Limb (tissue), 2 donors: ENCODE measurements around the gene BSN.

Source experiments
- DNase-seq, 2 donors: peaks; one replicate each; pipeline ENCODE4 v3.0.0-alpha.2; 2016; ENCODE audit errors: extremely low spot score in 2 of 2

Gene BSN

DNA sequence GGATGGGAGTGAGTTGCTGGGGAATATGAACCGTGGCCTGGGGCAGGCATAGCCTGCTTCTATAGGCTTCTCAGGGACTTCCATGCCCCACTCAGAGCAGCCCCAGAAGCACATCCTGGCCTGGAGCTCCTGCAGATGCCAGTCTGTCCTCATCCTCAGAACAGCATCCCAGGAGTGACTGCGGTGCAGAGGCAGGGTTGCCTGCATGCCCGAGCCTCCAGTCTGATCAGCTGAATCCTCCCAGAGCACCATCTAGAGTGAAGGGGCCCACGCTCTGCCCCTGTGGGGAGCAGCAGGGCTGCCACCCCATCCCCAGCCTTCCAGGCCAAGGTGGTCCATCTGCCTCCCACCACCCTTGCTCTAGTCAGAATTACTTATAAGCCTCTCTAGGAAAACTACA lies 75.2 kb downstream of the BSN start:
- DNase-seq = no peak

DNA sequence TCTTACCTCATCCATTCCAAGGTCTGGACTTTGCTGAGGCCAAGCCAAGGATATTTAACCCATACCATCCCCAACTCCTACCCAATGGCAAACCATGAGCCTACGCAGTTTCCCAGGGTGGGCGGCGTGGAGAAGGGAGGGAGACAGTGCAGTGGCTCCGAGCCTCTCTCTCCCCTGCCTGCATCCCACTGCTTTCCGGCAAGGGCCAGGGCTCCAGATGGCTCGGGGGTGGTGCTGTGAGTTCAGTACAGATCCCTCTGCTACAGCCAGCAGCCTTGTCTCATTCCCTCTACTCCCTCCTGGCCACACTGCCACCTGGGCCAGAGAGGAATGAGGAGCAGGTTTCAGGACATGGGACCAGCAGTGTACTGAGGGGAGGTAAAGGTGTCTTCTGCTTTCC lies 75.6 kb downstream of the BSN start:
- DNase-seq = no peak

DNA sequence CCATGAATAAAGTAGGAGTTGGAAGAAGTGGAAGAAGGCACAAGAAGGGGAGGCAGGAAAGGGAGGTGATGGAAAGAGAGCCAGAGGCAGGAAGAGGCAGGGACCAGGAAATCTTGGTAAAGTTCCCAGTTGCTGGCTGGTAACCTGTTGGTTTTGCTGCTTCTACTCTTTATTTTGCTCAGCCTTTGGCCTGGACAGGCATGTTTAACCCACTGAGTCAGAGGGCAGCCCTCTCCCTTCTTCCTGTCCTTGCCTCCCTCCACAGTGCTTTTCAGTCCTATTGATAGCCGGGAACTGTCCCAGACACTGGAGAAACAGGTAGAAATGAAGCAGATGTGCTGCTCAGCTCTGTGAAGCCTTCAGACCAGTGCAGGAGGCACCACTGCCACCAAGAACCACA lies 76.5 kb downstream of the BSN start:
- DNase-seq = no peak

GRCh38 chr3:49634736-49635135 lies 80.5 kb downstream of the BSN start:
- no peak for DNase-seq

DNA sequence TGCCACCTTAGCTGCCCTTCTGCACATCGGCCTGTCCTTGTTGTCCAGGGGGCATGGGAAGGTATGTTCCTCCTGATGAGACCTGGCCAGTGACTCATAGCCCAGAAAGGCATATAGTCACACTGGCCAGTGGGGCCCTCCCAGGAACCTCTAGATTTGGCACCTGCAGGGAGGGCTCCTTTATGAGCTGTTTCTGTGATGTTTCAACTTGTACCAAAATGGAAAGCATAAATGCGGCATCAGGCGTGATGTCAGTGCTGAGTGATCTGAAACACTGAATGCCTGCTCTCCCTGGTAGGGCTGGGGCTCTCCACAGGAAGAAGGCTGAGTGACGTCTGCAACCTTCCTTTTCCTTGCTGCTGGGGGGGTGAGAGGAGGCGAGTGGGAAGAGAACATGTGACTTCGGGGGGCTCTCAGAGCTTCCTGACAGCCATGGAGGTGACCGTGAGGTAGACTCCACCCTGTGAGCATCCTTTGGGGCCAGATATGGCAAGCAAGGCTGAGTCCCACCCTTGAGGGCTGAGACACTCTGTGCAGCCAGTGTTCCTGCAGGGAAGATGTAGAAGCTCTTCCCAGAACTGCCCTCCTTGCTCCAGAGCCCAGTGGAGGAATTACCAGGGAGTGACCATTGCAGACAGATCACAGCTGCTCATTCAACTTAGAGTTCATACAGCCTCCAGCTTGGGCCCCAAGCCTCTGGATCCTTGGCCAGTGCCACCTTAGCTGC lies 82.8 kb downstream of the BSN start:
- DNase-seq = no peak

- no peak for DNase-seq
Observed at GRCh38 chr3:49638445-49638844, 84.2 kb downstream of the BSN start.

- DNase-seq = no peak
Observed at GRCh38 chr3:49639551-49639950, 85.3 kb downstream of the BSN start.

GRCh38 chr3:49641292-49641691 lies 87.0 kb downstream of the BSN start:
- DNase-seq = no peak

DNA sequence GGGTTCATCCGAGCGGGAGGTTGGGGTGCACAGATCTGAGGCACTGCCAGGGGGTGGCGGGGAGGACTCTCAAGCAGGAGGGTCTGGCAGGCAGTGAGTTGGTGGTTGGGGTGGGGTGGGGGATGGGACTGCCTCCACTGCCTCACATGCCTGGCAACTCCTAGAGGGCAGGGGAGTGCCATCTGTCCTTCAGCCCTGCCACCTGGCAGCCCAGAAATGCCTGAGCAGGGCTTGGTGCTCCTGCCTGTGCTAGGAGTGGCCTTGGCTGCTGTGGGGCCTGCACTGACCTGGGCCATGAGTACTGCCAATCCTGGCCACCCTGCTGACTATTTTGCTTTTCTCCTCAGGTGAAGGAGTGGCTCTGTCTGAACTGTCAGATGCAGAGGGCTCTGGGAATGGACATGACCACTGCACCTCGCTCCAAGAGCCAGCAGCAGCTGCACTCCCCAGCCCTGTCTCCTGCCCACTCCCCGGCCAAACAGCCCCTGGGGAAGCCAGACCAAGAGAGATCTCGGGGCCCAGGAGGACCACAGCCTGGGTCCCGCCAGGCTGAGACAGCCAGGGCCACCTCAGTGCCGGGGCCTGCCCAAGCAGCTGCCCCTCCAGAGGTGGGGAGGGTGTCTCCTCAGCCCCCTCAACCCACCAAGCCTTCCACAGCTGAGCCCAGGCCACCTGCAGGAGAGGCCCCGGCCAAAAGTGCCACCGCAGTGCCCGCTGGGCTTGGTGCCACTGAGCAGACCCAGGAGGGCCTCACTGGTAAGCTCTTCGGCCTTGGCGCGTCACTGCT lies 87.8 kb downstream of the BSN start:
- DNase-seq = no peak

GRCh38 chr3:49642708-49643145 lies 88.5 kb downstream of the BSN start:
- no peak for DNase-seq

DNA sequence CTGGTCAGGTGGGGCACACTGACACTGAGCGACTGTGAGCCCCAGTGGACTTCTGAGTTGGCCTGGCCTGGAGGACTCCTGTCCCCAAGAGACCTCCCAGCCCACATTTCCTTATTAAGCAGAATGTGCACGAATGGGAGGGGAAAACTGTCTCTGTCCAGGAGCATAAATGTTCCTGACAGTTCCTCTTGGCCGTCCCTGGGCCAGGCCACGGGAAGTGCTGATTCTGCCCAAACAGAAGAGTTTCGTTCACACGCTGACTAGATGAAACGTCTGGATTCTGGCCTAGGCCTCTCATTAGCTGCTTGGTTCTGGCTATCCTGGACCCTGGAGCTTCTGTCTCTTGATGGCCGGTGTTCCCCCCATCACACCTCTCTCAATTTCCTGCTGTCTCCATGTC lies 90.4 kb downstream of the BSN start:
- DNase-seq = no peak

DNA sequence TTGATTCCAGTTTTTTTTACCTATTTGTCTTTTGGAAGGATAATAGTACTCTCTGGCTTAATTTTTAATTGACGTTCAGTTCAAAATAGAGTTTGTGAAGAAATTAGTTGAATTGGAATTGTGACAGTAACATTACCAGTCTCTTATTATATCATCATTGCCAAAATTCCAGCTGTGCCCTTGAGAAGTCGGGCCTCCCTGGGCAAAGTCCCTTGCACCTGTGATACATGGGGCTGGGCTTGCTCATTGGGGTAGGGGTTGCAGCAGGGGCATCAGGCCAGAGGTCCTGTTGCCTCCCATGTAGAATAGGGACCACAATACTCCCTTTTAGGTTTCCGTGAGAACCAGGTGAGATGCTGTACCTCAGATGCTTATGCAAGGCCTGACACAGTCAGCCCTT lies 92.0 kb downstream of the BSN start:
- DNase-seq = no peak

- DNase-seq = no peak
Observed at GRCh38 chr3:49647741-49648140, 93.5 kb downstream of the BSN start.

- DNase-seq = no peak
Observed at GRCh38 chr3:49648354-49649019, 94.2 kb downstream of the BSN start.

GRCh38 chr3:49649576-49649975 lies 95.3 kb downstream of the BSN start:
- no peak for DNase-seq

GRCh38 chr3:49650177-49650576 lies 95.9 kb downstream of the BSN start:
- DNase-seq = no peak

DNA sequence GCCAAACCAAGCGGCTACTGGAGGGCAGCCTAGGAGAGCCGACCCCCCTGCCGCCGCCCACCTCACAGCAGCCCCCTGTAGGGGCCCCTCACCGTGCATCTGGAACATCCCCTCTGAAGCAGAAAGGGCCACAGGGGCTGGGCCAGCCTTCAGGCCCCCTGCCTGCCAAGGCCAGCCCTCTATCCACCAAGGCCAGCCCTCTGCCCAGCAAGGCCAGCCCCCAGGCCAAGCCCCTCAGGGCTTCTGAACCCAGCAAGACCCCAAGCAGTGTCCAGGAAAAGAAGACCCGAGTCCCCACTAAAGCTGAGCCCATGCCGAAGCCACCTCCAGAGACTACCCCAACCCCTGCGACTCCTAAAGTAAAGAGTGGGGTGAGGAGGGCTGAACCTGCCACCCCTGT lies 96.4 kb downstream of the BSN start:
- DNase-seq = peak in 1 of 2 donors; percentile 56

GRCh38 chr3:49652218-49652902 lies 98.1 kb downstream of the BSN start:
- DNase-seq = no peak

DNA sequence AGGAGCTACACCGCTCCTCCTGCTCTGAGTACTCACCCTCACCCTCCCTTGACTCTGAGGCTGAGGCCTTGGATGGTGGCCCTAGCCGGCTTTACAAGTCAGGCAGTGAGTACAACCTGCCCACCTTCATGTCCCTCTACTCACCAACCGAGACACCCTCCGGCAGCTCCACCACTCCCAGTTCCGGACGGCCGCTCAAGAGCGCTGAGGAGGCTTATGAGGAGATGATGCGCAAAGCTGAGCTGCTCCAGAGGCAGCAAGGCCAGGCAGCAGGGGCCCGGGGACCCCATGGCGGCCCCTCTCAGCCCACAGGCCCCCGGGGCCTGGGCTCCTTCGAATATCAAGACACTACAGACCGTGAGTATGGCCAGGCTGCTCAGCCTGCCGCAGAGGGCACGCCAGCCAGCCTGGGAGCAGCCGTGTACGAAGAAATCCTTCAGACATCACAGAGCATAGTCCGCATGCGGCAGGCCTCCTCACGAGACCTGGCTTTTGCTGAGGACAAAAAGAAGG lies 98.7 kb downstream of the BSN start:
- no peak for DNase-seq

- DNase-seq = no peak
Observed at GRCh38 chr3:49653621-49654020, 99.3 kb downstream of the BSN start.

DNA sequence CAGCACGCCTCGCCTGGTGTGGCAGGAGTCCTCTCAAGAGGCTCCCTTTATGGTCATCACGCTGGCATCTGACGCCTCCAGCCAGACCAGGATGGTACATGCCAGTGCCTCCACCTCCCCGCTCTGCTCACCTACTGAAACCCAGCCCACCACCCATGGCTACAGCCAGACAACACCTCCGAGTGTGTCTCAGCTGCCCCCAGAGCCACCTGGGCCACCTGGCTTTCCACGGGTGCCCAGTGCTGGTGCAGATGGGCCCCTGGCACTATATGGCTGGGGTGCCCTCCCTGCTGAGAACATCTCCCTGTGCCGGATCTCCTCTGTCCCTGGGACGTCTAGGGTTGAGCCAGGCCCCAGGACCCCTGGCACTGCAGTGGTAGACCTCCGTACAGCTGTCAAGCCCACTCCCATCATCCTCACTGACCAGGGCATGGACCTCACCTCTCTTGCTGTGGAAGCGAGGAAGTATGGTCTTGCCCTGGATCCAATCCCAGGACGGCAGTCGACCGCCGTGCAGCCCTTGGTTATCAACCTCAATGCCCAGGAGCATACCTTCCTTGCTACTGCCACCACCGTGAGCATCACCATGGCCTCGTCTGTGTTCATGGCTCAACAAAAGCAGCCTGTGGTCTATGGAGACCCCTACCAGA lies 100.0 kb downstream of the BSN start:
- DNase-seq = no peak
